ENCODE data around the gene SETD2.
"Not testable (repeated sequence)": the region's sequence is repeated elsewhere in the genome, so short reads cannot be mapped to it uniquely, and the experiment has no call there.

The SETD2 gene

DNA sequence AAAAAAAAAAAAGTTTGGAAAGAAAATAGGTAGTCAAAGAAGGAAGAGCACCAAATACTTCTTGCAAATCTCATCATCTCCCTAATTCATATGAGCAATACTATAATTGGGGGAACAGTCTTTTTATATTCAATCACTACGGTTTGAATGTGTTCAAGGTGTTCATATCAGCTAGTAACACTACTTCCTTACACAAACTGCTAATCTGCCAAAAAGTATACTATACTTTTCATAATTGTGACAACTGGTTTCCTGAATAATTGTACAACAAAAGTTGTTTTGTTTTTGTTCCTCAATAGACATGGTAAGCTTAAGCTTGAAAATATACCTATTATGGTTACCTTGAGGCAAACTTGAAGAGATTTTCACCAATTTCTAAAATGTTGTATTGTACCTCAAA, 12.1 kb downstream of the SETD2 start:
- DNase-seq: no peak

DNA sequence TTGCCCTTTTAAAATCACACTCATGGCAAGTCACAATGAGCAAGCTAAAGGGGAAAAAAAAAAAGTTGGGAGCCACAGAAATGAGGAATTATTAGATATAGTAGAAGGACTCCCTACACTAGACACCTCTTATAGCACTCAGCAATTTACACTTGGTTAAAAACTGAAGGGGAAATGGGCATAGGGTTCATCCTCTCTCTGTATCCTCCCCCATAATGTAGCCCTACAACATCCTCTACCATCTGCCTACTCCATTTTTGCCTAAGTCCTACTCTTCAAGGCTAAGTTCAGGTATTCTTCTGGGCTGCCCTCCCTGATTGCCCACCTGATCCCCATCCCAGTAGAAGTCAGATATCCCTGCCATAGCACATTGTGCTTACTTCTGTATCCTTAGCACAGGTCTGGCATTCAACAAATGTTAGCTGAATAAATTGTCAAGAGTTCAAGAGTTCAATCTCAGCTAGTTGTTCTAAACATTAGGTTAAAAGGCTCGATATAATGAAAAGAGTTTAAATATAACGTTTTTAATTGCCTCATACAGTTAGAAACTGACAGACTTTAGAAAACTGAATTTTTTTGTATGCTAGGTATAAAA, 14.5 kb downstream of the SETD2 start:
- DNase-seq: no peak

DNA sequence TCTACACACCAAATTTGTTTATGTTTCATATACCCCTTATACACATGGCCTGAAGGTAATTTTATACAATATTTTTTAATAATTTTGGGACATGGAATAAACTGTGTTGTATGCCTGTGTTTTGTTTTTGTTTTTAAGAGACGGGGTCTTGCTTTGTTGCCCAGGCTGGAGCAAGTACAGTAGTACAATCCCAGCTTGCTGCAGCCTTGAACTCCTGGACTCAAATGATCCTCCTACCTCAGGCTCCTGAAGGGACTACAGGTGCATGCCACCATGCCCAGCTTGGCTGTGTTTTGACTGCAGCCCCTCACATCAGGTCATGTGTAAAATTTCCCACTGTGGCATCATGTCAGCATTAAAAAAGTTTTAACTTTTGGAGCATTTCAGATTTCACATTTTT, 18.6 kb downstream of the SETD2 start:
- no peak for DNase-seq

DNA sequence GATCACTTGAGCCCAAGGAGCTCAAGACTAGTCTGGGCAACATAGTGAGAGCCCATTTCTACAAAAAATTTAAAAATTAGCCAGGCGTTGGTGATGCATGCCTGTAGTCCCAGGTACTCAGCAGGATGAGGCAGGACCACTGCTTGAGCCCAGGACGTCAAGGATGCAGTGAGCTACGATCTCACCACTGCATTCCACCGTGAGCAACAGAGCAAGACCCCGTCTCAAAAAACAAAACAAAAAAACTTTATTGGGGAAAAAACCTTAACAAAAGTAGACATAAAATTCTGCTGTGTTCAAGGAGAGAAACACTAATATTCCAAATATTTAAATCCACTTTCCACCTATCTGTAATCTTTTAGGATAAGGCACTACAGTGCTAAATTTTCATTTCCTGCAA, 20.8 kb downstream of the SETD2 start:
- no peak for DNase-seq

- not testable (repeated sequence) for DNase-seq
These were observed 21.4 kb downstream of the SETD2 start for GRCh38 chr3:47142536-47142935.

- not testable (repeated sequence) for DNase-seq
These were observed 22.9 kb downstream of the SETD2 start for GRCh38 chr3:47140973-47141461.

DNA sequence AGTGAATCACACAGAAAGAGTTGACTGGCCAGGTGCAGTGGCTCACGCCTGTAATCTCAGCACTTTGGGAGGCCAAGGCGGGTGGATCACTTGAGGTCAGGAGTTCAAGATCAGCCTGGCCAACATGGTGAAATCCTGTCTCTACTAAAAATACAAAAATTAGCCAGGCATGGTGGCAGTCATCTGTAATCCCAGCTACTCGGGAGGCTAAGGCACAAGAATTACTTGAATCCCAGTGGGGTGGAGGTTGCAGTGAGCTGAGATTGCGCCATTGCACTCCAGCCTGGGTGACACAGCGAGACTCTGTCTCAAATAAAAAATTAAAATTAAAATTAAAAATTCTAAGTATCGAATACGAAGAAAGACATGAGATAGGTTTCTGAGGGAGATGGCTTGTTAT, 23.4 kb downstream of the SETD2 start:
- not testable (repeated sequence) for DNase-seq

GRCh38 chr3:47134311-47134710, 29.6 kb downstream of the SETD2 start:
- DNase-seq: no peak

DNA sequence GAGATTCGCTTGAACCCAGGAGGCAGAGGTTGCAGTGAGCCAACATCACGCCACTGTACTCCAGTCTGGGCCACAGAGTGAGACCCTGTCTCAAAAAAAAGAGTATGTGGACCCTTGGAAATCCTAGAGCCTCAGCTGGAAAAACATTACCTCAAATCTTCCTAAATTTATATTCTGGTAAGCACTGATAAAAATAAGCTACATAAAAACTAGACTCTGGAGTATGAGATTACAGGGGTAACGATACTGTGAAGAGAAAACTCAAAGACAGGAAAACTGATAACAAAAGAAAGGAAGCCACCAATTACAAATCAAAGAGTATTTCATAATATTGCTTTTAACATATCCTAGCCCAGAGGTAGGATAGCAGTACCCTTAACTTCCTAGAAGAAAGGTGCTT, 30.3 kb downstream of the SETD2 start:
- no peak for DNase-seq

GRCh38 chr3:47130557-47130956, 33.4 kb downstream of the SETD2 start:
- no peak for DNase-seq

DNA sequence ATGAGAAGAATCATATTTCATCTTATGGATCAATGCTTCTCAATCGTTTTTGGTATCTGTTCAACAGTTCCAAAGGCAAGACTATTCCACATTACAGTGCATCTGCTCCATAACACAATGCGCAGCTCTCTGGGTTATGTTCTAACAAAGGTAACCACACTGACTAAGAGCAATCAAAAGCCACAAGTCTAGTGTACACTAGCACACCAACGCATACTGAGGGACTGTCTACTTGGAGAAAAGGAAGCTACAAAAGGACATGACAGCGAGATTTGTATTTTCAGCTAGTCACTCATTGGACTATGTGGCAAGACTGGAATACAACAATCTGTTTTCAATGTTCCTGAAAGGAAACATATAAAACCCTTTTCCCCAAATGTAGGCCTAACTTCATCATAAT, 35.8 kb downstream of the SETD2 start:
- no peak for DNase-seq

DNA sequence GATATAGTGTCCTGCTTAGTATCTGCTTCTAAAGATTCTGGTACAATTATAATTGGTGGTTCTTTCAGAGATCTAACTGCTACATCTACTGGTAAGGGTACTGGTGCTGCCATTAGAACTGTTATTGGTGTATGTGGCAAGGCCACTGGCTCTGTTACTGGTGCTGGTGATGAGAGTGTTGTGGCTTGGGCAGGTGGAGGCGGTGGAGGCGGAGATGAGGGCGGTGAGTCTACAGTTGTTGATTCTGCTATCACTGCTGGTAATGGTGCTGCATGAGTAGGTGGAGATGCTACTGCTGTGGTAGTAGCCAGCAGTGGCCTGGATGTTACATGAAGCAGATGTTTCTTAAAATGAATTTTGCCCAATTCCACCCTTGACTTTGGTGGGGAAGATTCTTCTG, 40.1 kb downstream of the SETD2 start:
- no peak for DNase-seq

- DNase-seq: no peak
These were observed 42.5 kb downstream of the SETD2 start for GRCh38 chr3:47121409-47121808.

GRCh38 chr3:47120138-47120537, 43.8 kb downstream of the SETD2 start:
- DNase-seq: no peak

- DNase-seq: not testable (repeated sequence)
These were observed 44.5 kb downstream of the SETD2 start for GRCh38 chr3:47119387-47119786.

DNA sequence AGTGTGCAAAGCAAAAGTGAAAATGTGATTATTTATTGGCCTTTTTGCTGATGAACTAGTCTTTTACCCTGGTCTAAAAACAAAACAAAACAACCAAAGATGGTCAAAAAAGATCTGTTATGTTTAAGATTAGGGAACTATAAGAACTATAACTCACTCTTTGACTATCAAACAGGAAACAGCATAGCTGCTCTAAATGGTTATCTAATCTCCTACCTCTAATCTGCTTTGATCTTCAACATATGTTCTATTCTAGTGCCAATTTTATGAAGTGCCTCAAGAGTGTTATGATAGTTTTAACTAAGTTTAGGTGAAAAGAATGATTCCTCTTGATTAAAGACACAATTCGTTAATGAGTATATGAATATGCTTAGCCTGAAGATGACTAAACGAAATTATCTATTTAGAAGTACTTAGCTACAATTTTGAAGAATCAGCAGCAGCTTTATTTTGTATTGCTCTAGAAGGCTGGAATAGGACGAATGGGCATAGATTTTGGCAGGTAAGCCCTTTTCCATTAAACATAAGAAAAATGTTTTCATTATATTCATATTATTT, 46.0 kb downstream of the SETD2 start:
- no peak for DNase-seq

DNA sequence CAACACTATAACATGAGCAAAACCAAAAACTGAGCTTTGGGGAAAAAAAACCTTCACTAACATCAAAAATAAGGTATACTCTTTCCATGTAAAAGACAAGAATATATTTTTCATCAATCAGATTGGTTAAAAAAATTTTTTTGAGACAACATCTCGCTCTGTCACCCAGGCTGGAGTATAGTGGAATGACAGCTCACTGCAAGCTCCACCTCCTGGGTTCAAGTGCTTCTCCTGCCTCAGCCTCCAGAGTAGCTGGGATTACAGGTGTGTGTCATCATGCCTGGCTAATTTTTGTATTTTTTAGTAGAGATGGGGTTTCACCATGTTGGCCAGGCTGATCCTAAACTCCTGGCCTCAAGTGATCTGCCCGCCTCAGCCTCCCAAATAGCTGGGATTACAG, 48.4 kb downstream of the SETD2 start:
- DNase-seq: not testable (repeated sequence)

GRCh38 chr3:47113669-47114365, 50.1 kb downstream of the SETD2 start:
- no peak for DNase-seq

DNA sequence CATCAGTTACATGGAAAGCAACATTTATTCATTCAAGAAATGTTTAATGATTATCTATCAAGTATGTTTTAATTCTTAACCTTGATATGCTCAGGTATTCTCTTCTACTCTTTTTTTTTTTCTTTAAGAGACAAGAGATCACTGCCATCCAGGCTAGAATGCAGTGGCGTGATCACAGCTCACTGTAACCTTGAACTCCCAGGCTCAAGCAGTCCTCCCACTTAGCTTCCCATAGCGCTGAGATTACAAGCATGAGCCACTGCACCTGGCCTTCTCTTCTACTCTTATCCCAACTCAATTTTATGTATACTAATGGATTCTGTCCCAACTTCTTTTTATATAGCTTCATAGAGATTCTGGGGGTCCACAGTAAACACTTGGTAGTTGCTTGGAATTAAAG, 50.9 kb downstream of the SETD2 start:
- DNase-seq: no peak

DNA sequence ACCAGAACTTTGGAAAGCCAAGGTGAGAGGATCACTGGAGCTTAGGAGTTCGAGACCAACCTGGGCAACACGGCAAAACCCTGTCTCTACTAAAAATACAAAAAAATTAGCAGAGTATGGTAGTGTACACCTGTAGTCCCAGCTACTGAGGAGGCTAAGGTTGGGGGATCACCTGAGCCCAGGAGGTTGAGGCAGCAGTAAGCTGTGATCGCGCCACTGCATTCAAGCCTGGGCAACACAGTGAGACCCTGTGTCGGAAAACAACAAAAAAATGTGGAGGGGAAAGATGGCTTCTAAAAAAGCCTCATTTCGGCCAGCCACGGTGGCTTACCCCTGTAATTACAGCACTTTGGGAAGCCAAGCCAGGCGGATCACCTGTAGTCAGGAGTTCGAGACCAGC, 54.5 kb downstream of the SETD2 start:
- DNase-seq: no peak

GRCh38 chr3:47108546-47108945, 55.4 kb downstream of the SETD2 start:
- DNase-seq: no peak

- DNase-seq: no peak
These were observed 59.7 kb downstream of the SETD2 start for GRCh38 chr3:47104259-47104658.

DNA sequence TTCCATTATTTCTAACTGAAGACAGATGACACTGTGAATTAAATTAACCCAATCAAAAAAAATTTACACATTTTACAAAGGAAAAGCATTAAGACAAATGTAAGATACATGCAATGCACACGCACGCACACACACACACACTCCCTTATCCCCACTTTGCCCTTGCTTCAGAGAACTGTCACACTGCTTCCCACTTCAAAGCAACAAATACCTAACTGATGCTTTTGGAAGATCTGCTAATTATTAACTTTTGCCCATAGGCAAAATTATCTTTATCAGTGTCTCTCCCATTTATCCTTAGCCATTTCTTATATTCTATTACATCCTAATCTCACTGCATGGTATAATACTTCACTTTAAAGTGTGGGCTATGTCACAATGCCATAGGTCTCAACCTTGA, 60.3 kb downstream of the SETD2 start:
- DNase-seq: no peak

- DNase-seq: no peak
These were observed 61.8 kb downstream of the SETD2 start for GRCh38 chr3:47102081-47102600.
